Chondrocyte (in vitro differentiated cells): Measurements from ENCODE around the gene SLC17A8. TPM values are rescaled to one million over a fixed set of nuclear protein-coding genes. Genes with fewer than 3 reads are reported as not detected.

Experiments used
- DNase-seq: peaks from one replicate; pipeline ENCODE4 v3.0.0; 2021; ENCODE audit warnings: mixed read lengths, low spot score
- H3K27ac Mint-ChIP-seq: one replicate; pipeline ENCODE4 v1.8.0; 2021; ENCODE audit warnings: mild to moderate bottlenecking, moderate library complexity, mixed read lengths; ENCODE audit not compliant: unreplicated experiment
- H3K27me3 Mint-ChIP-seq: 2 replicates; pipeline ENCODE4 v1.8.0; 2021; ENCODE audit warnings: low read depth, mixed read lengths
- H3K36me3 Mint-ChIP-seq: 2 replicates; pipeline ENCODE4 v1.8.0; 2021; ENCODE audit warnings: low read depth, mixed read lengths
- H3K4me1 Mint-ChIP-seq: 2 replicates; pipeline ENCODE4 v1.8.0; 2021; ENCODE audit warnings: low read depth, mild to moderate bottlenecking, mixed read lengths
- H3K4me3 Mint-ChIP-seq: one replicate; pipeline ENCODE4 v1.8.0; 2021; ENCODE audit warnings: mild to moderate bottlenecking, moderate library complexity, mixed read lengths; ENCODE audit not compliant: unreplicated experiment
- H3K9me3 Mint-ChIP-seq: 2 replicates; pipeline ENCODE4 v1.8.0; 2021; ENCODE audit warnings: low read depth, mixed read lengths
- CTCF ChIP-seq: fragments of 200-600 bp; sonication (generic); IDR thresholded peaks from 2 replicates; pipeline ENCODE4 v1.5.0; 2021; ENCODE audit warnings: antibody characterized with exemption, mild to moderate bottlenecking, moderate library complexity
- total RNA-seq: library from RNA; stranded (reverse); gene quantifications from 3 replicates; pipeline ENCODE4 v1.2.1, GENCODE V29; 2021

SLC17A8 gene
- total RNA-seq, 1 donor from 2014 or later: not detected

GRCh38 chr12:100433701-100434100 lies 76.8 kb downstream of the SLC17A8 start:
- no peak for DNase-seq
- H3K36me3 Mint-ChIP-seq: no peaks in the 10 kb centered on the region
- H3K27ac Mint-ChIP-seq: no peak overlapping the region
- H3K27me3 Mint-ChIP-seq: no peaks in the 10 kb centered on the region
- TF ChIP-seq CTCF: no peak
- no peaks in the 10 kb centered on the region for H3K9me3 Mint-ChIP-seq
- H3K4me1 Mint-ChIP-seq: no peaks in the 10 kb centered on the region
- H3K4me3 Mint-ChIP-seq: no peak overlapping the region

GRCh38 chr12:100434177-100434576 lies 77.3 kb downstream of the SLC17A8 start:
- H3K27ac Mint-ChIP-seq: no peak overlapping the region
- no peak for TF ChIP-seq CTCF
- H3K9me3 Mint-ChIP-seq: no peaks in the 10 kb centered on the region
- H3K27me3 Mint-ChIP-seq: no peaks in the 10 kb centered on the region
- no peaks in the 10 kb centered on the region for H3K4me1 Mint-ChIP-seq
- H3K36me3 Mint-ChIP-seq: no peaks in the 10 kb centered on the region
- no peak for DNase-seq
- H3K4me3 Mint-ChIP-seq: no peak overlapping the region

- TF ChIP-seq CTCF: no peak
- Mint-ChIP-seq H3K36me3 (no peaks in the 10 kb centered on the region), H3K4me3 (no peak overlapping the region)
These were observed 79.1 kb downstream of the SLC17A8 start for GRCh38 chr12:100435957-100436356.

GRCh38 chr12:100437038-100437841 lies 80.4 kb downstream of the SLC17A8 start:
- no peaks in the 10 kb centered on the region for H3K4me1 Mint-ChIP-seq
- no peak for TF ChIP-seq CTCF
- H3K4me3 Mint-ChIP-seq: no peak overlapping the region
- H3K36me3 Mint-ChIP-seq: no peaks in the 10 kb centered on the region
- DNase-seq: no peak
- H3K27me3 Mint-ChIP-seq: peaks cover 15% of the 10 kb centered on the region
- no peaks in the 10 kb centered on the region for H3K9me3 Mint-ChIP-seq
- H3K27ac Mint-ChIP-seq: no peak overlapping the region

More at GRCh38 chr12:100435957-100436356, 79.1 kb downstream of the SLC17A8 start:
- no peaks in the 10 kb centered on the region for H3K9me3 Mint-ChIP-seq
- DNase-seq: no peak
- H3K27ac Mint-ChIP-seq: no peak overlapping the region
- peaks cover 8% of the 10 kb centered on the region for H3K27me3 Mint-ChIP-seq
- no peaks in the 10 kb centered on the region for H3K4me1 Mint-ChIP-seq

- TF ChIP-seq CTCF: no peak
- DNase-seq: no peak
- Mint-ChIP-seq H3K27ac (no peak overlapping the region), H3K4me3 (no peak overlapping the region), H3K9me3 (no peaks in the 10 kb centered on the region), H3K36me3 (no peaks in the 10 kb centered on the region), H3K27me3 (peaks cover 15% of the 10 kb centered on the region), H3K4me1 (no peaks in the 10 kb centered on the region)
These were observed 82.9 kb downstream of the SLC17A8 start for GRCh38 chr12:100439797-100440196.
